Right lobe of liver (tissue), 4 donors: ENCODE results near the gene ZNF253.

Source experiments
- CTCF ChIP-seq, 4 donors: fragments of 200-600 bp in 3 of 4; fragments of 450-650 bp in 1 of 4; IDR thresholded peaks; one replicate each; pipeline versions ENCODE4 v1.5.1 to v1.8.0; 2016 to 2022; ENCODE audit warnings: antibody characterized with exemption in 4 of 4, mild to moderate bottlenecking in 2 of 4
- POLR2A ChIP-seq: fragments of 450-650 bp; IDR thresholded peaks from one replicate; pipeline ENCODE4 v1.6.1; 2017; ENCODE audit warnings: antibody characterized with exemption, mild to moderate bottlenecking
- donor health status: DM: no; HTN: no; CAD: no.
- donor health status: DM: no; HTN: no; CAD: no.
- donor health status: DM: no; HTN: yes; CAD: no.

GRCh38 chr19:19877724-19878123, 12.0 kb downstream of the ZNF253 start:
- TF ChIP-seq CTCF (IDR thresholded peaks at IDR 0.05) (no peak), POLR2A (no peak)
